Measurements from ENCODE around the gene GPHN.

GRCh38 chr14:66495218-66496098 lies 12.5 kb upstream of the GPHN start:
- no peak for TF ChIP-seq POLR2A (IDR thresholded peaks at IDR 0.05)
- TF ChIP-seq, protein P1, sequence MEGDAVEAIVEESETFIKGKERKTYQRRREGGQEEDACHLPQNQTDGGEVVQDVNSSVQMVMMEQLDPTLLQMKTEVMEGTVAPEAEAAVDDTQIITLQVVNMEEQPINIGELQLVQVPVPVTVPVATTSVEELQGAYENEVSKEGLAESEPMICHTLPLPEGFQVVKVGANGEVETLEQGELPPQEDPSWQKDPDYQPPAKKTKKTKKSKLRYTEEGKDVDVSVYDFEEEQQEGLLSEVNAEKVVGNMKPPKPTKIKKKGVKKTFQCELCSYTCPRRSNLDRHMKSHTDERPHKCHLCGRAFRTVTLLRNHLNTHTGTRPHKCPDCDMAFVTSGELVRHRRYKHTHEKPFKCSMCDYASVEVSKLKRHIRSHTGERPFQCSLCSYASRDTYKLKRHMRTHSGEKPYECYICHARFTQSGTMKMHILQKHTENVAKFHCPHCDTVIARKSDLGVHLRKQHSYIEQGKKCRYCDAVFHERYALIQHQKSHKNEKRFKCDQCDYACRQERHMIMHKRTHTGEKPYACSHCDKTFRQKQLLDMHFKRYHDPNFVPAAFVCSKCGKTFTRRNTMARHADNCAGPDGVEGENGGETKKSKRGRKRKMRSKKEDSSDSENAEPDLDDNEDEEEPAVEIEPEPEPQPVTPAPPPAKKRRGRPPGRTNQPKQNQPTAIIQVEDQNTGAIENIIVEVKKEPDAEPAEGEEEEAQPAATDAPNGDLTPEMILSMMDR (IDR thresholded peaks at IDR 0.05) = peak in 5 of 6 experiments; percentile 16 to 80 (median 68)

All from Peyer's patch (tissue), 4 donors.